HG03139 (cell line): ENCODE results near the gene NRCAM.
A peak's percentile ranks its signal among the peaks of the same experiment; 100 is the strongest.
"Not testable (repeated sequence)": the region's sequence is repeated elsewhere in the genome, so short reads cannot be mapped to it uniquely, and the experiment has no call there.

Experiments
- ATAC-seq: cut with Tn5 transposase; IDR thresholded peaks from one replicate; pipeline ENCODE4 v1.9.1; 2021; ENCODE audit not compliant: unreplicated experiment

The NRCAM gene

GRCh38 chr7:108285003-108285368 lies 171.2 kb downstream of the NRCAM start:
- ATAC-seq: no peak

- peak; percentile 79 for ATAC-seq
These were observed 171.8 kb downstream of the NRCAM start for GRCh38 chr7:108284349-108285002.

GRCh38 chr7:108283252-108283651 lies 173.0 kb downstream of the NRCAM start:
- ATAC-seq: no peak

- no peak for ATAC-seq
These were observed 173.7 kb downstream of the NRCAM start for GRCh38 chr7:108282427-108282996.

- no peak for ATAC-seq
These were observed 176.1 kb downstream of the NRCAM start for GRCh38 chr7:108280136-108280535.

GRCh38 chr7:108278776-108279175 lies 177.5 kb downstream of the NRCAM start:
- ATAC-seq: no peak

- no peak for ATAC-seq
These were observed 178.0 kb downstream of the NRCAM start for GRCh38 chr7:108278281-108278680.

- ATAC-seq: not testable (repeated sequence)
These were observed 181.8 kb downstream of the NRCAM start for GRCh38 chr7:108274447-108274846.

- not testable (repeated sequence) for ATAC-seq
These were observed 183.3 kb downstream of the NRCAM start for GRCh38 chr7:108272891-108273290.

GRCh38 chr7:108270385-108271015 lies 185.7 kb downstream of the NRCAM start:
- peak; percentile 70 for ATAC-seq

GRCh38 chr7:108268200-108268820 lies 187.9 kb downstream of the NRCAM start:
- no peak for ATAC-seq

- no peak for ATAC-seq
These were observed 188.6 kb downstream of the NRCAM start for GRCh38 chr7:108267615-108268014.

GRCh38 chr7:108266491-108266890 lies 189.7 kb downstream of the NRCAM start:
- no peak for ATAC-seq

GRCh38 chr7:108266035-108266434 lies 190.2 kb downstream of the NRCAM start:
- ATAC-seq: no peak

- no peak for ATAC-seq
These were observed 191.2 kb downstream of the NRCAM start for GRCh38 chr7:108265007-108265406.

- ATAC-seq: no peak
These were observed 192.8 kb downstream of the NRCAM start for GRCh38 chr7:108263425-108263824.

- ATAC-seq: no peak
These were observed 194.5 kb downstream of the NRCAM start for GRCh38 chr7:108261560-108262255.

GRCh38 chr7:108259447-108259846 lies 196.8 kb downstream of the NRCAM start:
- ATAC-seq: not testable (repeated sequence)

- no peak for ATAC-seq
These were observed 198.3 kb downstream of the NRCAM start for GRCh38 chr7:108257954-108258353.

- ATAC-seq: no peak
These were observed 202.0 kb downstream of the NRCAM start for GRCh38 chr7:108254259-108254658.

- ATAC-seq: no peak
These were observed 202.8 kb downstream of the NRCAM start for GRCh38 chr7:108253275-108254044.
